Sigmoid colon (tissue), 7 donors: ENCODE results near the gene CSN3. TPM values are rescaled to one million over a fixed set of nuclear protein-coding genes. Genes with fewer than 3 reads are reported as not detected.

Experiments used
- DNase-seq: peaks from one replicate; pipeline ENCODE4 v3.0.0-alpha.2; 2019
- H3K27ac ChIP-seq, 4 donors: fragments of 200-600 bp; sonication (generic); one replicate each; pipeline ENCODE4 v1.5.1; 2016 to 2019; ENCODE audit warnings: mild to moderate bottlenecking in 1 of 4
- H3K27me3 ChIP-seq, 3 donors: fragments of 200-600 bp; sonication (generic); one replicate each; pipeline ENCODE4 v1.5.1; 2019; ENCODE audit warnings: mild to moderate bottlenecking in 1 of 3
- H3K36me3 ChIP-seq, 4 donors: fragments of 200-600 bp; sonication (generic); one replicate each; pipeline ENCODE4 v1.5.1; 2016 to 2019
- H3K4me1 ChIP-seq, 4 donors: fragments of 200-600 bp; sonication (generic); one replicate each; pipeline ENCODE4 v1.5.1; 2017 to 2019
- H3K4me3 ChIP-seq, 4 donors: fragments of 200-600 bp; sonication (generic); one replicate each; pipeline ENCODE4 v1.5.1; 2017 to 2019; ENCODE audit warnings: mild to moderate bottlenecking in 2 of 4, moderate library complexity in 1 of 4
- H3K9me3 ChIP-seq, 4 donors: fragments of 200-600 bp in 3 of 4; sonication (generic) in 3 of 4; one replicate each; pipeline versions ENCODE4 v1.5.1 to v1.6.1; 2013 to 2019
- EP300 ChIP-seq, 4 donors: sonication (generic); formaldehyde crosslinking; IDR thresholded peaks; one replicate each; pipeline ENCODE4 v1.6.1; 2017; ENCODE audit warnings: antibody characterized with exemption in 4 of 4
- POLR2A ChIP-seq, 2 donors: fragments of 450-650 bp; IDR thresholded peaks; one replicate each; pipeline ENCODE4 v1.6.1; 2016; ENCODE audit warnings: antibody characterized with exemption in 2 of 2, mild to moderate bottlenecking in 2 of 2, moderate library complexity in 2 of 2
- POLR2AphosphoS5 ChIP-seq, 4 donors: sonication (generic); formaldehyde crosslinking; IDR thresholded peaks; one replicate each; pipeline ENCODE4 v1.6.1; 2017; ENCODE audit warnings: antibody characterized with exemption in 4 of 4
- WGBS, 2 donors: extraction: QIAGEN DNeasy Blood & Tissue Kit; methylation state at CpG; one replicate each; pipeline ENCODE4 v1.1.7; 2013; 5-methylcytosine and 5-hydroxymethylcytosine counted together
- intact Hi-C: fragments of 100-400 bp; cut with DNase I; formaldehyde crosslinking; loops from one replicate; pipeline ENCODE4 v1.15.1; 2023
- polyA plus RNA-seq, 3 donors: library from polyadenylated mRNA; stranded (reverse); fragments of 200-250 nt; gene quantifications; one replicate each; pipeline ENCODE4 v1.2.3, GENCODE V29; 2013
- total RNA-seq, 4 donors: library from RNA; depleted of rRNA; stranded (reverse); fragments of >200 nt; gene quantifications; one replicate each; pipeline ENCODE4 v1.1.0, GENCODE V29; 2016
- TF ChIP-seq, protein P1 (sequence below), 4 experiments: fragments of 450-650 bp in 3 of 4; fragments of 200-600 bp in 1 of 4; IDR thresholded peaks; one replicate each; pipeline ENCODE4 v1.5.1; 2016 to 2019; ENCODE audit warnings: antibody characterized with exemption in 4 of 4, mild to moderate bottlenecking in 3 of 4, moderate library complexity in 2 of 4
- donor health status: healthy with polysubstance abuse.
- donor health status: Bipolar disorder and iron deficiency.
- donor health status: healthy.

CSN3 gene
- total and polyA plus RNA-seq, 7 donors, result not detected

DNA sequence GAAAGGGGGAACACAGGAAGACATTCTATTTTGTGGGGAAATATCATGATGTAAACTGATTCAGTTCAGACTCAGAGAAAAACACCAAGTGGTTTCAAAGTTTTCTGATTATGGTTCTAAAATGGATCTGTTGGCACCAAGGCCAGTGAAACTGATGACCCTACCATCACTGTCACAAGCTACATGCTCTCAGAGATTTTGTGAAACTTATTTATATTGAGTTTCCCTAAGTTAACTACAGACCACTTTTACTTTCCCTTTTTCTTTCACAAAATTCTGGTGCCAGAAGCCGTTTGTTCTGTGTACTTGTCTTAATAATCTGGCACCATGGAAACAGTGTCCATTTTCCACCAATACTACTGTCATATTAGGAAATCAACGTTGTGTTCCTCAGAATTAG lies 48.9 kb downstream of the CSN3 start:
- WGBS, 2 donors, result 31 to 60% methylated on average over 2 of the region's 2 CpGs
- TF ChIP-seq, protein P1, sequence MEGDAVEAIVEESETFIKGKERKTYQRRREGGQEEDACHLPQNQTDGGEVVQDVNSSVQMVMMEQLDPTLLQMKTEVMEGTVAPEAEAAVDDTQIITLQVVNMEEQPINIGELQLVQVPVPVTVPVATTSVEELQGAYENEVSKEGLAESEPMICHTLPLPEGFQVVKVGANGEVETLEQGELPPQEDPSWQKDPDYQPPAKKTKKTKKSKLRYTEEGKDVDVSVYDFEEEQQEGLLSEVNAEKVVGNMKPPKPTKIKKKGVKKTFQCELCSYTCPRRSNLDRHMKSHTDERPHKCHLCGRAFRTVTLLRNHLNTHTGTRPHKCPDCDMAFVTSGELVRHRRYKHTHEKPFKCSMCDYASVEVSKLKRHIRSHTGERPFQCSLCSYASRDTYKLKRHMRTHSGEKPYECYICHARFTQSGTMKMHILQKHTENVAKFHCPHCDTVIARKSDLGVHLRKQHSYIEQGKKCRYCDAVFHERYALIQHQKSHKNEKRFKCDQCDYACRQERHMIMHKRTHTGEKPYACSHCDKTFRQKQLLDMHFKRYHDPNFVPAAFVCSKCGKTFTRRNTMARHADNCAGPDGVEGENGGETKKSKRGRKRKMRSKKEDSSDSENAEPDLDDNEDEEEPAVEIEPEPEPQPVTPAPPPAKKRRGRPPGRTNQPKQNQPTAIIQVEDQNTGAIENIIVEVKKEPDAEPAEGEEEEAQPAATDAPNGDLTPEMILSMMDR (IDR thresholded peaks at IDR 0.05), result no peak
- no peak for TF ChIP-seq EP300 (IDR thresholded peaks at IDR 0.05)
- TF ChIP-seq POLR2AphosphoS5 (IDR thresholded peaks at IDR 0.05), result no peak
- no peak for TF ChIP-seq POLR2A (IDR thresholded peaks at IDR 0.05)
- H3K36me3 ChIP-seq, result no peaks in the 10 kb centered on the region
- no peaks in the 10 kb centered on the region for H3K27me3 ChIP-seq
- no peak overlapping the region for H3K4me3 ChIP-seq
- intact Hi-C loops, result no loop called here
- H3K4me1 ChIP-seq, result no peaks in the 10 kb centered on the region
- no peak overlapping the region for H3K27ac ChIP-seq
- DNase-seq, result no peak
- no peaks in the 10 kb centered on the region for H3K9me3 ChIP-seq

DNA sequence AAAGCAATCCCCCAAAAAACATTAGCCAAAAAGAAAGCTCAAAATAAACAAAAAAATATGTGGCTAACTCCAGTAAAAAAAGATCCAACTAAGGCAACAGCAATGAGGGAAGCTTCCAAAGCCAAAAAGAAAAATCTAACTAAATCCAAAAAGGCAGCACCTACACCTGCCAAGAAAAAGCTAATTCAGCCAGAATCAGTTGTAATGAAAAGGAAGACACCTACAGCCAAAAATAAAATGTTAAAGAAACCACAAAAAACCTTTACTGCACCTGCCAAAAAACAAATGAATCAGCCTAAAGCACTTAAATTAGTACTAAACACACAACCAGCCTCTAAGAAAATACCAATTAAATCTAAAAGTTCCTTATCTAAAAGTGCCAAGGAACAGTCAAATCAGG lies 55.2 kb downstream of the CSN3 start:
- Histone ChIP-seq H3K9me3 (no peaks in the 10 kb centered on the region), H3K36me3 (no peaks in the 10 kb centered on the region), H3K27ac (no peak overlapping the region), H3K4me1 (no peaks in the 10 kb centered on the region), H3K4me3 (no peak overlapping the region), H3K27me3 (no peaks in the 10 kb centered on the region)
- TF ChIP-seq EP300 (IDR thresholded peaks at IDR 0.05), result no peak
- TF ChIP-seq, protein P1 (IDR thresholded peaks at IDR 0.05), result no peak
- no peak for TF ChIP-seq POLR2A (IDR thresholded peaks at IDR 0.05)
- no peak for TF ChIP-seq POLR2AphosphoS5 (IDR thresholded peaks at IDR 0.05)
- DNase-seq, result no peak
- intact Hi-C loops, result no loop called here

DNA sequence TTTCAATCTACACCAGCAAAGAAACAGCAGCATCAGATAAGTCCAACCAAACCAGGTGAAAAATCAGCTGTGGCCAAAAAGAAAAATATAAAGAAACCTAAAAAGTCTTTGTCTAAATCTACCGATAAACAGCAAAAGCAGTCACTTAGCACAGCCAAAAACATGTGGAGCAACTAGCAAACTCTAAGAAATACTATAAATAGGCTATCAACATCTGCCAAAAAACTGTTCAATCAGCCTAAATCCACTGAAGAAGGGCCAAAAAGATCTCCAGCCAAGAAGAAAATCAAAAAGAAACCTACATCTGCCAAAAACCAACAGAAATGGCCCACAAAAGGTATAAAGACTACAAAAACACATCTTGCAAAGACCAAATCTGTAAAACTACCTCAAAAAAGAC lies 55.7 kb downstream of the CSN3 start:
- Histone ChIP-seq H3K4me3 (no peak overlapping the region), H3K9me3 (no peaks in the 10 kb centered on the region), H3K36me3 (no peaks in the 10 kb centered on the region), H3K4me1 (no peaks in the 10 kb centered on the region), H3K27me3 (no peaks in the 10 kb centered on the region), H3K27ac (no peak overlapping the region)
- 80 to 93% methylated on average over 1 of the region's 1 CpG for WGBS, 2 donors
- intact Hi-C loops, result no loop called here
- TF ChIP-seq EP300 (IDR thresholded peaks at IDR 0.05) (no peak), POLR2A (IDR thresholded peaks at IDR 0.05) (no peak), POLR2AphosphoS5 (IDR thresholded peaks at IDR 0.05) (no peak)
- TF ChIP-seq, protein P1 (IDR thresholded peaks at IDR 0.05), result no peak
- DNase-seq, result no peak

DNA sequence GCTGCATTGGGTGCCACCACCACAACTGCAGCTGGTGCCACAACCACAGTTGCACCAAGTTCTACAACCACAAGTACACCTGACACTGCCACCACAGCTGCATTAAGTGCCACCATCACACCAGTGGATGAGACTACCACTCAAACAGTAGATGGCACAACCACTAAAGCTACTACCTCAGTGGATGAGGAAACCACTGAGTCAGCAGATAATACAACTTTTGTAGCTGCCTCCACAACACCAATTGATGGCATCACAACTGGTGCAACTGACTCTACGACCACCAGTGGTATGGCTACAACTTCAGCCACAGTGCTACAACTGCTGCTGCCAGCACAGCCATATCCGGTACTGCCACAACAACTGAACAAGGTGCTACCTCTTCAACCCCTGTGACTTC lies 57.2 kb downstream of the CSN3 start:
- no peak for DNase-seq
- Histone ChIP-seq H3K9me3 (no peaks in the 10 kb centered on the region), H3K27me3 (no peaks in the 10 kb centered on the region), H3K36me3 (no peaks in the 10 kb centered on the region), H3K4me3 (no peak overlapping the region), H3K4me1 (no peaks in the 10 kb centered on the region), H3K27ac (no peak overlapping the region)
- intact Hi-C loops, result no loop called here
- WGBS, 2 donors, result 89 to 91% methylated on average over 2 of the region's 2 CpGs
- TF ChIP-seq POLR2AphosphoS5 (IDR thresholded peaks at IDR 0.05) (no peak), EP300 (IDR thresholded peaks at IDR 0.05) (no peak), POLR2A (IDR thresholded peaks at IDR 0.05) (no peak)
- TF ChIP-seq, protein P1 (IDR thresholded peaks at IDR 0.05), result no peak

DNA sequence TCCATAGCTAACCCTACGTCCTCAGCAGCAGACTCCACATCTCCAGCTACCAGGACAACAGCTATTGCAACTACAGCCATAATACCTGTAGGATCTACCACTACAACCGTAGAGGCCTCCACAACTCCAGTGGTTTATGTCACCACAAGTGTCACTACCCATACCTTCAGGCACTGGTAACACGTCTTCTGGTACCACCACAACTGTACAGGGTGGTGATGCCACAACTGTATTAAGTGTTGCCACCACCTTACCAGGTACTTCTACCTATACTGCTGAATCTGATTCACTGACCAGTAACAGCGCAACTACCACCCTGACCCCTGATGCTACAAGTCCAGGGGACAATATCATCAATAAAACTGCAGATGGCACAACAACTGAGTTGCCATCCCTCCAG lies 57.8 kb downstream of the CSN3 start:
- Histone ChIP-seq H3K9me3 (no peaks in the 10 kb centered on the region), H3K27ac (no peak overlapping the region), H3K36me3 (no peaks in the 10 kb centered on the region), H3K4me1 (no peaks in the 10 kb centered on the region), H3K4me3 (no peak overlapping the region), H3K27me3 (no peaks in the 10 kb centered on the region)
- DNase-seq, result no peak
- WGBS, 2 donors, result 84 to 86% methylated on average over 4 of the region's 4 CpGs
- intact Hi-C loops, result no loop called here
- TF ChIP-seq EP300 (IDR thresholded peaks at IDR 0.05), result no peak
- TF ChIP-seq POLR2AphosphoS5 (IDR thresholded peaks at IDR 0.05), result no peak
- no peak for TF ChIP-seq POLR2A (IDR thresholded peaks at IDR 0.05)
- TF ChIP-seq, protein P1 (IDR thresholded peaks at IDR 0.05), result no peak
